GDM1 (cell line): ENCODE data around the gene ZC3H6.
A peak's percentile ranks its signal among the peaks of the same experiment; 100 is the strongest.

Experiments
- DNase-seq: peaks from one replicate; lab custom pipeline; 2025; lab: John Stamatoyannopoulos, UW

ZC3H6 gene

GRCh38 chr2:112275311-112275886 is at the start of gene ZC3H6:
ZC3H6 (plus strand) TSS chr2:112275597; CDS start chr2:112275995, 398 bp downstream.
- DNase-seq: peak; percentile 98

- no peak for DNase-seq
These were observed 46.0 kb upstream of the ZC3H6 start for GRCh38 chr2:112229348-112229747.

GRCh38 chr2:112230371-112230770 is 45.0 kb upstream of the ZC3H6 start:
- DNase-seq: no peak

- DNase-seq: no peak
These were observed 35.5 kb upstream of the ZC3H6 start for GRCh38 chr2:112239862-112240261.

- DNase-seq: no peak
These were observed 33.0 kb upstream of the ZC3H6 start for GRCh38 chr2:112242384-112242783.

- DNase-seq: no peak
These were observed 32.2 kb upstream of the ZC3H6 start for GRCh38 chr2:112243233-112243632.

GRCh38 chr2:112244854-112245253 is 30.5 kb upstream of the ZC3H6 start:
- no peak for DNase-seq

- no peak for DNase-seq
These were observed 24.1 kb upstream of the ZC3H6 start for GRCh38 chr2:112251271-112251670.

- DNase-seq: no peak
These were observed 22.1 kb upstream of the ZC3H6 start for GRCh38 chr2:112253261-112253815.

GRCh38 chr2:112254466-112255240 is 20.7 kb upstream of the ZC3H6 start, which contains the start of gene ZC3H8:
ZC3H8 (minus strand) TSS chr2:112255042; CDS start chr2:112254981, 61 bp downstream.
- DNase-seq: peak; percentile 87

GRCh38 chr2:112255875-112256274 is 19.5 kb upstream of the ZC3H6 start:
- DNase-seq: peak; percentile 27

- no peak for DNase-seq
These were observed 18.7 kb upstream of the ZC3H6 start for GRCh38 chr2:112256654-112257053.

GRCh38 chr2:112257575-112257974 is 17.8 kb upstream of the ZC3H6 start:
- no peak for DNase-seq

- DNase-seq: peak; percentile 78
These were observed 15.7 kb upstream of the ZC3H6 start for GRCh38 chr2:112259509-112260294.

- DNase-seq: no peak
These were observed 15.1 kb upstream of the ZC3H6 start for GRCh38 chr2:112260295-112260625.

GRCh38 chr2:112262876-112263275 is 12.5 kb upstream of the ZC3H6 start:
- no peak for DNase-seq

GRCh38 chr2:112268547-112268946 is 6.8 kb upstream of the ZC3H6 start:
- no peak for DNase-seq

GRCh38 chr2:112272669-112273068 is 2.7 kb upstream of the ZC3H6 start:
- no peak for DNase-seq

- no peak for DNase-seq
These were observed 2.0 kb upstream of the ZC3H6 start for GRCh38 chr2:112273349-112273748.

- peak; percentile 83 for DNase-seq
These were observed 733 bp downstream of the ZC3H6 start for GRCh38 chr2:112275887-112276773.

- DNase-seq: no peak
These were observed 1.6 kb downstream of the ZC3H6 start for GRCh38 chr2:112276954-112277353.
